HFFc6 (cell line): ENCODE measurements around the gene MGAT3. TPM values are rescaled to one million over a fixed set of nuclear protein-coding genes. Genes with fewer than 3 reads are reported as not detected.
"Not testable (repeated sequence)": the region's sequence is repeated elsewhere in the genome, so short reads cannot be mapped to it uniquely, and the experiment has no call there.

Source experiments
- DNase-seq: peaks from one replicate; pipeline ENCODE4 v3.0.0-alpha.2; 2018
- H3K27ac Mint-ChIP-seq: 2 replicates; pipeline ENCODE4 v1.8.0; 2020; ENCODE audit warnings: mild to moderate bottlenecking, mixed read lengths
- H3K27me3 Mint-ChIP-seq: 2 replicates; pipeline ENCODE4 v1.8.0; 2021; ENCODE audit warnings: mild to moderate bottlenecking, moderate library complexity, mixed read lengths; ENCODE audit not compliant: insufficient read depth
- H3K36me3 Mint-ChIP-seq: 2 replicates; pipeline ENCODE4 v1.8.0; 2021; ENCODE audit warnings: low read depth, mixed read lengths
- H3K4me1 Mint-ChIP-seq: 2 replicates; pipeline ENCODE4 v1.8.0; 2020; ENCODE audit warnings: low read depth, mixed read lengths
- H3K4me3 Mint-ChIP-seq: 2 replicates; pipeline ENCODE4 v1.8.0; 2020; ENCODE audit warnings: mild to moderate bottlenecking, moderate library complexity, mixed read lengths
- H3K9me3 Mint-ChIP-seq: 2 replicates; pipeline ENCODE4 v1.8.0; 2020; ENCODE audit warnings: mild to moderate bottlenecking, mixed read lengths
- total RNA-seq, 6 experiments: library from RNA; stranded (reverse); fragmentation: NEBNext Ultra II Directional; extraction: Animal tissue kit (Norgen Biotek cat#: 25700); gene quantifications; 2 replicates in 1 of 6; 3 replicates in 5 of 6; pipeline ENCODE4 v1.2.3, GENCODE V29; 2021
- TF ChIP-seq, protein P1 (sequence below): fragments of 200-600 bp; sonication (generic); IDR thresholded peaks from 2 replicates; pipeline ENCODE4 v1.5.0; 2021; ENCODE audit warnings: antibody characterized with exemption, mild to moderate bottlenecking

MGAT3 gene
- total RNA-seq, 6 experiments from 2014 or later, result not detected

DNA sequence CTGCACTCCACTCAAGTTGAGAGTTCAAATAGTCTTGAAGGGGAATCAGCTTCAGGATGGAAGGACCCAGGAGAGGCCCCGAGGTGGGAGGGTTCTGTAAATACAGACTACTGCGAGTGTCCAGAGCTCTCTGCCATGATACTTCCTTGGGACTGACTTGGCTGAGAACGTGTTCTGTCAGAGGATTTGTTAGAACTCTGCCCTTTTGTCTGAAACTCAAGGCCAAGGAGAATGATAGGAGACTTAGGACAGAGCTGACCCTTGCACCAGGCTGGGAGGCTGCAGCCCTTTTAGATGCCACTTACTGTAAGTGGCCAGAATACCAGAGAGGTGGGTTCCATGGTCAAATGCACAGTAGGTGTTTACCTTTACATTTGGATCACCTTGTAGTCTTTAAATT is 60.7 kb downstream of the MGAT3 start:
- no peak for DNase-seq
- Mint-ChIP-seq H3K4me3 (no peak overlapping the region), H3K9me3 (peaks cover 20% of the 10 kb centered on the region), H3K27me3 (peaks cover 26% of the 10 kb centered on the region), H3K36me3 (peaks cover 45% of the 10 kb centered on the region), H3K4me1 (peaks cover 49% of the 10 kb centered on the region), H3K27ac (peak overlapping the region; percentile 61)
- TF ChIP-seq, protein P1, sequence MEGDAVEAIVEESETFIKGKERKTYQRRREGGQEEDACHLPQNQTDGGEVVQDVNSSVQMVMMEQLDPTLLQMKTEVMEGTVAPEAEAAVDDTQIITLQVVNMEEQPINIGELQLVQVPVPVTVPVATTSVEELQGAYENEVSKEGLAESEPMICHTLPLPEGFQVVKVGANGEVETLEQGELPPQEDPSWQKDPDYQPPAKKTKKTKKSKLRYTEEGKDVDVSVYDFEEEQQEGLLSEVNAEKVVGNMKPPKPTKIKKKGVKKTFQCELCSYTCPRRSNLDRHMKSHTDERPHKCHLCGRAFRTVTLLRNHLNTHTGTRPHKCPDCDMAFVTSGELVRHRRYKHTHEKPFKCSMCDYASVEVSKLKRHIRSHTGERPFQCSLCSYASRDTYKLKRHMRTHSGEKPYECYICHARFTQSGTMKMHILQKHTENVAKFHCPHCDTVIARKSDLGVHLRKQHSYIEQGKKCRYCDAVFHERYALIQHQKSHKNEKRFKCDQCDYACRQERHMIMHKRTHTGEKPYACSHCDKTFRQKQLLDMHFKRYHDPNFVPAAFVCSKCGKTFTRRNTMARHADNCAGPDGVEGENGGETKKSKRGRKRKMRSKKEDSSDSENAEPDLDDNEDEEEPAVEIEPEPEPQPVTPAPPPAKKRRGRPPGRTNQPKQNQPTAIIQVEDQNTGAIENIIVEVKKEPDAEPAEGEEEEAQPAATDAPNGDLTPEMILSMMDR, result no peak

DNA sequence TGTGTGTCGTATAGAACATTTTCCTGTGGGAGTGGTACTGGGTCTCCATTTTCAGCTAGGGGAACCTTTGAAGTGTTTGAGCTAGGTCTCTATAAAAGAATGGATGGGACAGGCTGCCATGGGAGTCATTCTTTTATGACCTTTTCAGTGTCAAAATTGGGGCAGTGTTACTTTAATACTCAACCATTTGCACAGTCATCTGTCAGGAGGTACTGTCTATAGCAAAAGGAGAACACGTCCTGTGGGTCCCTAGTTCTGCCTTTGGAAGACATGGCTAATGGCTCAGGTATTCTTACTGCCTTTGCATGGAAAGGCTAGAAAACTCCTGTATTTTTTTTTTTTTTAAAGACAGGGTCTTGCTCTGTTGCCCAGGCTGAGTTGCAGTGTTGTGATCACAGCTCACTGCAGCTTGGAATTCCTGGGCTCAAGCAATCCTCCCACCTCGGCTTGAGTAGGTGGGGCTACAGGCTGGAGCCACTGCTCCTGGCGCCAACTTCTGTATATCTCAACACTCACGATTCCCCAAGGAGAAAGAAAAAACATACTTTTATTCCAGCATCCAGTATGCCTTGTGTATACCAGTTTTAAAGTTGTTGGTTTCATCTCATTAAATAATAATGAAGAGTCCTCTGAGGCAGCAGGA is 61.5 kb downstream of the MGAT3 start:
- Mint-ChIP-seq H3K36me3 (peaks cover 53% of the 10 kb centered on the region), H3K4me1 (peaks cover 57% of the 10 kb centered on the region), H3K27me3 (peaks cover 34% of the 10 kb centered on the region), H3K4me3 (peak overlapping the region; percentile 97), H3K27ac (peak overlapping the region; percentile 100), H3K9me3 (peaks cover 24% of the 10 kb centered on the region)
- DNase-seq, result no peak
- TF ChIP-seq, protein P1, result no peak

DNA sequence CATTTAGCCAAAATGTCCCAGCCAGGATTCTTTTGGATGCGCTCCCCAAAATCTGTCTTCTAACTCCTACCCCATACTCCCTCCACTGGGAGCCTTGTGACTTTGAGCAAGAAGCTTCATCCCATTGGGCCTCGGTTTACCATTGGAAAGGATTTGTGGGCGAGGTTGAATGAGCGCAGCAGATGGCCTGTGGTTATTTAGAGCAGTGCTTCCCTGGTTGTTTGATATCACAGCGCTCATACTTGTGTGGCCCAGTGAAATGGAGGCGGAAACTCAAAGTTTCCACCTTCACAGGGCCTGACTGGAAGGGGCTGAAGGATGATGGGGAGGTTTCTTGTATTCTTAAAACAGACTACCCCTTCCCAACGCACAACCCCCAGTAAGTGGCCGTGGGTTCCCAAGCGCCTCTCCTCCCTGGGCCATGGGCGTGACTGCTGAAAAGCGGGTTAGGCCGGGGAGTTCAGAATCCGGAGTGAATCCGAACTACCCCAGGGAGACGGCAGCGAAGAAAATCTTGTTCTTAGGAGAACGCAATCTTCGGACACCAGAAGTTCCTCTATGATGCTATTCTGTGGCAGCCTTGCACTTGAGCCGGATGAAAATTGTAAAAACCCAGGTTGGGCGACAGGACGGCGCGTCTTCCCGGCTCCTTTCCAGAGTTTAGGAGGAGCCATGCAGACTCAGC is 62.3 kb downstream of the MGAT3 start:
- H3K4me1 Mint-ChIP-seq, result peaks cover 63% of the 10 kb centered on the region
- peaks cover 40% of the 10 kb centered on the region for H3K27me3 Mint-ChIP-seq
- peak overlapping the region; percentile 97 for H3K4me3 Mint-ChIP-seq
- TF ChIP-seq, protein P1, result no peak
- H3K36me3 Mint-ChIP-seq, result peaks cover 56% of the 10 kb centered on the region
- DNase-seq, result peak; percentile 50
- peaks cover 24% of the 10 kb centered on the region for H3K9me3 Mint-ChIP-seq
- H3K27ac Mint-ChIP-seq, result peak overlapping the region; percentile 100

DNA sequence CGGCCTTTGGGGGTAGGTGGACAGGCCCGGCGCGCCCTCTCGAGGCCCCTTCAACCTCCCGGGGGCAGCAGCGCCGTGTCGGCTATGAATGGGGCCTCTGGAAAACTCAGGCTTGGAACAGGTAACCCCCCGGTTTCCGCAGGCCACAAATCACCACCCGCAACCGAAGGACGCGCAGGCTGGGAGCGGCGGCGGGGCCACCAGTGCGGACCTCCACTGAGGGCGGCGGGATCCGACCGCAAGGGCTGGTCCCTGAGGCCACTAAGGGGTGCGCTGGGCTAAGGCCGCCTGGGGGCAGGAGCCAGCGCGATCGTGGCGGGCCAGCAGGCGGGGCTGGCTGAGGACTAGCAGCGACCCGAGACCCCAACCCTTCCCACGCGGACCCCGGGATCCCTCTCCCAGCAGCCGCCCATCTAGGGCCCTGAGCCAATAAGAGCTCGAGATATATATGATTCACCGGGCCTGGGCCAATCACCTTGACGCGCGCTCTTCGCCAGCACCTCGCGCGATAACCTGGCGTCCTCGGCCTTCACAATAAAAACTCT is 62.9 kb downstream of the MGAT3 start:
- peaks cover 46% of the 10 kb centered on the region for H3K27me3 Mint-ChIP-seq
- H3K9me3 Mint-ChIP-seq, result peaks cover 24% of the 10 kb centered on the region
- peaks cover 63% of the 10 kb centered on the region for H3K4me1 Mint-ChIP-seq
- DNase-seq, result peak; percentile 99
- peak overlapping the region; percentile 100 for H3K27ac Mint-ChIP-seq
- H3K4me3 Mint-ChIP-seq, result peak overlapping the region; percentile 97
- TF ChIP-seq, protein P1, result peak; percentile 73
- H3K36me3 Mint-ChIP-seq, result peaks cover 49% of the 10 kb centered on the region

GRCh38 chr22:39520226-39521105 is 63.7 kb downstream of the MGAT3 start, which contains the start of gene ATF4:
Gene ATF4 (plus strand): TSS chr22:39520562. CDS start chr22:39521446, 884 bp downstream.
- Mint-ChIP-seq H3K36me3 (peaks cover 45% of the 10 kb centered on the region), H3K9me3 (peaks cover 24% of the 10 kb centered on the region), H3K4me1 (peaks cover 62% of the 10 kb centered on the region), H3K27ac (peak within 1 kb of the TSS; percentile 100), H3K4me3 (peak within 1 kb of the TSS; percentile 97), H3K27me3 (peaks cover 53% of the 10 kb centered on the region)
- DNase-seq, result peak; percentile 88
- TF ChIP-seq, protein P1, result no peak

DNA sequence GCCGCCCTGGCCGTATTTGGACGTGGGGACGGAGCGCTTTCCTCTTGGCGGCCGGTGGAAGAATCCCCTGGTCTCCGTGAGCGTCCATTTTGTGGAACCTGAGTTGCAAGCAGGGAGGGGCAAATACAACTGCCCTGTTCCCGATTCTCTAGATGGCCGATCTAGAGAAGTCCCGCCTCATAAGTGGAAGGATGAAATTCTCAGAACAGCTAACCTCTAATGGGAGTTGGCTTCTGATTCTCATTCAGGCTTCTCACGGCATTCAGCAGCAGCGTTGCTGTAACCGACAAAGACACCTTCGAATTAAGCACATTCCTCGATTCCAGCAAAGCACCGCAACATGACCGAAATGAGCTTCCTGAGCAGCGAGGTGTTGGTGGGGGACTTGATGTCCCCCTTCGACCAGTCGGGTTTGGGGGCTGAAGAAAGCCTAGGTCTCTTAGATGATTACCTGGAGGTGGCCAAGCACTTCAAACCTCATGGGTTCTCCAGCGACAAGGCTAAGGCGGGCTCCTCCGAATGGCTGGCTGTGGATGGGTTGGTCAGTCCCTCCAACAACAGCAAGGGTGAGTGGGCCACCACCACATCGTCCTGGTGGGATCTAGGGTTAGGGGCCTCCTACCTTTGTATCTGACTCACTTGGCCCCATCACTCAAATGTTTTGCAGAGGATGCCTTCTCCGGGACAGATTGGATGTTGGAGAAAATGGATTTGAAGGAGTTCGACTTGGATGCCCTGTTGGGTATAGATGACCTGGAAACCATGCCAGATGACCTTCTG is 64.5 kb downstream of the MGAT3 start:
- H3K9me3 Mint-ChIP-seq, result peaks cover 24% of the 10 kb centered on the region
- H3K4me3 Mint-ChIP-seq, result peak overlapping the region; percentile 97
- H3K27me3 Mint-ChIP-seq, result peaks cover 56% of the 10 kb centered on the region
- H3K36me3 Mint-ChIP-seq, result peaks cover 39% of the 10 kb centered on the region
- peak; percentile 69 for DNase-seq
- peaks cover 54% of the 10 kb centered on the region for H3K4me1 Mint-ChIP-seq
- peak overlapping the region; percentile 100 for H3K27ac Mint-ChIP-seq

- Mint-ChIP-seq H3K4me1 (peaks cover 56% of the 10 kb centered on the region), H3K27me3 (peaks cover 56% of the 10 kb centered on the region), H3K27ac (peak overlapping the region; percentile 100), H3K36me3 (peaks cover 39% of the 10 kb centered on the region), H3K4me3 (peak overlapping the region; percentile 97), H3K9me3 (peaks cover 24% of the 10 kb centered on the region)
- not testable (repeated sequence) for DNase-seq
Observed at GRCh38 chr22:39522091-39522490, 65.3 kb downstream of the MGAT3 start.
